ENCODE measurements around the gene ZNF805. TPM values are rescaled to one million over a fixed set of nuclear protein-coding genes. Genes with fewer than 3 reads are reported as not detected.

Gene ZNF805
- total RNA-seq, 1 donor from 2014 or later, result 20.8 TPM

DNA sequence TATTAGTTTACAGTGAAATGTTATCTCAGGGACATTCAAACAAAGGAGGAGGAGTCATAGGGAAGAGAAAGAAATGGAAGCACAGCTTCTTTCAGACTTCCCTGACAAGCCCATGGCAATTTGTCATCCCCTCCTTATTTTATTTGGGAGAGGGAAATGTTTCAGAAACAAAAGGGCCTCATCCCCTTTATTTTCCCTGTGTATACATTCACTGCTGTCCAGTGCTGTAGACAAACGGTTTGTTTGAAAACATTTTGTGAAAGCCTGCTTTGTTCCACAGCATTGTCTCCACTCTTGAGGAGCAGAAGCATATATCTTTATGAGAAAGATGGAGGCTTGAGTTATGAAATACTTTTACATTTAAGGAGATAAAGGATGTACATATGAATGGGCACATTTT is 52.1 kb downstream of the ZNF805 start:
- H3K4me1 Mint-ChIP-seq, result no peaks in the 10 kb centered on the region
- TF ChIP-seq, protein P1, sequence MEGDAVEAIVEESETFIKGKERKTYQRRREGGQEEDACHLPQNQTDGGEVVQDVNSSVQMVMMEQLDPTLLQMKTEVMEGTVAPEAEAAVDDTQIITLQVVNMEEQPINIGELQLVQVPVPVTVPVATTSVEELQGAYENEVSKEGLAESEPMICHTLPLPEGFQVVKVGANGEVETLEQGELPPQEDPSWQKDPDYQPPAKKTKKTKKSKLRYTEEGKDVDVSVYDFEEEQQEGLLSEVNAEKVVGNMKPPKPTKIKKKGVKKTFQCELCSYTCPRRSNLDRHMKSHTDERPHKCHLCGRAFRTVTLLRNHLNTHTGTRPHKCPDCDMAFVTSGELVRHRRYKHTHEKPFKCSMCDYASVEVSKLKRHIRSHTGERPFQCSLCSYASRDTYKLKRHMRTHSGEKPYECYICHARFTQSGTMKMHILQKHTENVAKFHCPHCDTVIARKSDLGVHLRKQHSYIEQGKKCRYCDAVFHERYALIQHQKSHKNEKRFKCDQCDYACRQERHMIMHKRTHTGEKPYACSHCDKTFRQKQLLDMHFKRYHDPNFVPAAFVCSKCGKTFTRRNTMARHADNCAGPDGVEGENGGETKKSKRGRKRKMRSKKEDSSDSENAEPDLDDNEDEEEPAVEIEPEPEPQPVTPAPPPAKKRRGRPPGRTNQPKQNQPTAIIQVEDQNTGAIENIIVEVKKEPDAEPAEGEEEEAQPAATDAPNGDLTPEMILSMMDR (IDR thresholded peaks at IDR 0.05; ENCODE audit: unreplicated experiment), result no peak
- no peak for DNase-seq (ENCODE audit: low spot score in 2 of 2, unreplicated experiment in 2 of 2)
- H3K9me3 Mint-ChIP-seq, result peaks cover 39% of the 10 kb centered on the region
- no peak overlapping the region for H3K27ac Mint-ChIP-seq
- no peaks in the 10 kb centered on the region for H3K27me3 Mint-ChIP-seq (ENCODE audit: low read depth)
- H3K4me3 Mint-ChIP-seq, result no peak overlapping the region
- H3K36me3 Mint-ChIP-seq, result peaks cover 84% of the 10 kb centered on the region

DNA sequence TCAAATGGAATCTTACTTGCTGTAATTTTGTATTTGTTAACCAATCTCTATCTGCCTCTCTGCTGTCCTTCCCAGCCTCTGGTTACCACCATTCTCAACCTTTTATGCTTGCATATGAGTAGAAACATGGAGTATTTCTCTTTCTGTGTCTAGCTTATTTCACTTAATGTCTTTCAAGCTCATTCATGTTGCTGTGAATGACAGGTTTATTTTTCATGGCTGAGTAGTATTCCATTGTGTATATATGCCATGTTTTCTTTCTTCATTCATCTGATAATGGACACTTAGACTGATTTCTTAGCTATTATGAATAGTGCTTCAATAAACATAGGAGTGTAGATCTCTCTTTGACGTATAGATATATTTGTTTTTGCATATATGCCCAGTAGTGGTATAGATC is 53.3 kb downstream of the ZNF805 start:
- no peak for DNase-seq (ENCODE audit: low spot score in 2 of 2, unreplicated experiment in 2 of 2)
- H3K4me1 Mint-ChIP-seq, result no peaks in the 10 kb centered on the region
- TF ChIP-seq, protein P1 (IDR thresholded peaks at IDR 0.05; ENCODE audit: unreplicated experiment), result no peak
- H3K4me3 Mint-ChIP-seq, result no peak overlapping the region
- no peaks in the 10 kb centered on the region for H3K27me3 Mint-ChIP-seq (ENCODE audit: low read depth)
- peaks cover 81% of the 10 kb centered on the region for H3K36me3 Mint-ChIP-seq
- H3K9me3 Mint-ChIP-seq, result peaks cover 39% of the 10 kb centered on the region
- H3K27ac Mint-ChIP-seq, result no peak overlapping the region

DNA sequence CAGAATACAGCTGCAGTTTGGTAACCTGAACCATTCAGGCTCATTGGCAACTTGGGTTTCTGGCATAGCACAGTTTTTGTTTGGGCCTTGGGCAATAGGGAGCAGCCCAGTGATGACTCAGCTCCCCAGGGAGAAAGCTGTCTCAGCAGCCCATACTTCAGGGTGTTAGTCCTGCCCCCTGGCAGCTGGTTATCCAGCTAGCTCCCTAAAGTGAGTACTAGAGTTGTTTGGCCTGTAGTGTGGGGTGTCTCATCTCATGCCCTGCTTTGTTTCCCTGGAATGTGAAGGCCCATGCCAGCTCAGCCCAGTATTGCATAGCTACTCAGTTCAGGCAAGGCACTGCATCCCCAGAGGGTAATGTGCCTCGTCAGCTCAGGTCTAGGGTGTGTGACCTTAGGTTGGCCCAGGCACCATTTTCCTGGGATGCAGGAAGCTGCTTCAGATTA is 61.6 kb downstream of the ZNF805 start:
- no peak overlapping the region for H3K27ac Mint-ChIP-seq

DNA sequence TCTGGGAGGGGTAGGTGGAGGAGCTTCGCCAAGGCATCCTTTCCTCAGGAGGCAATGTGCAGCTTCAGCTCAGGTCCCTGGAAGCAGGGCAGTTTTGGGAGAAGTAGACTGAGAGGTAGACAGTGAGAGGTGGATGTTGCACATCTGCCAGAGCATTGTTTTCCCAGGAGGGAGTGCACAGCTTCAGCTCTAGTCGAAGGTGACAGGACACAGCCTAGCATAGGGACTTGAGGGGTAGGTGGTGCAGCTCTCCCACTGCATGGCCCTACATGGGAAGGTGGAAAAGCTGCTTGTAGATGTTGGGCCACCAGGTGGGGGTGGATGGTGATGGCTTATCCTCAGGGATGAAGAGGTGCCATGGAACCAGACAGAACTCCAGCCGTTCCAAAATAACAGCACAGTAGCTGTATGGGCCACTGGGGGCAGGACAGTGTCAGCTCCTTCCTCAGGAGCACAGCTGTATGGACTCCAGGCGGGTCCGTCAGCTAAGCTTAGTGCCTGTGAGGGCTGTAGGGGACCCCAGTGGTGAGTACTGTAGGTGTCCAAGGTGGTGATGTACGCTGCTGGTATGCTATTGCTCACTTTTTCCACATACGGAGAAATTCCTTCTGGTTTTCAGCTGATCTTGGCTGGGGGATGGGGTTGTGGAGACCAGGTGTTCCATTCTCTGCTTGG is 62.4 kb downstream of the ZNF805 start:
- TF ChIP-seq, protein P1 (IDR thresholded peaks at IDR 0.05; ENCODE audit: unreplicated experiment), result no peak
- Mint-ChIP-seq H3K36me3 (peaks cover 27% of the 10 kb centered on the region), H3K27ac (no peak overlapping the region), H3K4me1 (peaks cover 2% of the 10 kb centered on the region), H3K4me3 (no peak overlapping the region), H3K27me3 (ENCODE audit: low read depth) (no peaks in the 10 kb centered on the region), H3K9me3 (peaks cover 7% of the 10 kb centered on the region)
- no peak for DNase-seq (ENCODE audit: low spot score in 2 of 2, unreplicated experiment in 2 of 2)

More for the DNA sequence above, 61.6 kb downstream of the ZNF805 start:
- TF ChIP-seq, protein P1 (IDR thresholded peaks at IDR 0.05; ENCODE audit: unreplicated experiment), result no peak
- Mint-ChIP-seq H3K27me3 (ENCODE audit: low read depth) (no peaks in the 10 kb centered on the region), H3K4me3 (no peak overlapping the region), H3K4me1 (peaks cover 2% of the 10 kb centered on the region), H3K9me3 (peaks cover 7% of the 10 kb centered on the region), H3K36me3 (peaks cover 33% of the 10 kb centered on the region)
- DNase-seq (ENCODE audit: low spot score in 2 of 2, unreplicated experiment in 2 of 2), result no peak

Other genes with a start within 250 kb of the ZNF805 start
- gene USP29, start 120.6 kb upstream of the ZNF805 start, total RNA-seq, result not detected in 3 replicates
- not detected in 3 replicates for gene ZIM3, start 95.4 kb upstream of the ZNF805 start, total RNA-seq
- gene DUXA, start 73.1 kb upstream of the ZNF805 start, total RNA-seq, result not detected in 3 replicates
- gene ZNF264, start 49.1 kb upstream of the ZNF805 start, total RNA-seq, result 39.6 to 43.0 TPM (median 41.1 TPM) in 3 replicates
- 1.1 to 1.4 TPM (median 1.3 TPM) in 3 replicates for gene AURKC, start 9.6 kb upstream of the ZNF805 start, total RNA-seq
- 72.7 to 80.0 TPM (median 76.2 TPM) in 3 replicates for gene ZNF460, start 39.9 kb downstream of the ZNF805 start, total RNA-seq
- gene ZNF543, start 79.8 kb downstream of the ZNF805 start, total RNA-seq, result 11.7 to 12.1 TPM (median 12.0 TPM) in 3 replicates
- gene ZNF304, start 110.6 kb downstream of the ZNF805 start, total RNA-seq, result 12.2 to 13.6 TPM (median 13.2 TPM) in 3 replicates
- 10.3 to 12.4 TPM (median 12.2 TPM) in 3 replicates for gene TRAPPC2B, start 122.9 kb downstream of the ZNF805 start, total RNA-seq
- gene ZNF547, start 122.9 kb downstream of the ZNF805 start, total RNA-seq, result 3.9 to 6.8 TPM (median 4.7 TPM) in 3 replicates
- gene ZNF548, start 149.2 kb downstream of the ZNF805 start, total RNA-seq, result 39.1 to 41.1 TPM (median 40.5 TPM) in 3 replicates
- 16.3 to 18.4 TPM (median 17.4 TPM) in 3 replicates for gene ZNF17, start 170.5 kb downstream of the ZNF805 start, total RNA-seq
- gene ZNF749, start 194.7 kb downstream of the ZNF805 start, total RNA-seq, result 20.1 to 23.7 TPM (median 21.9 TPM) in 3 replicates
- gene VN1R1, start 216.5 kb downstream of the ZNF805 start, total RNA-seq, result 1.2 to 1.7 TPM (median 1.6 TPM) in 3 replicates
- 13.8 to 15.5 TPM (median 14.0 TPM) in 3 replicates for gene ZNF772, start 236.9 kb downstream of the ZNF805 start, total RNA-seq
- 20.0 to 22.3 TPM (median 22.3 TPM) in 3 replicates for gene ZNF419, start 247.1 kb downstream of the ZNF805 start, total RNA-seq